GM19324 (cell line): ENCODE measurements around the gene TKT.
A peak's percentile ranks its signal among the peaks of the same experiment; 100 is the strongest.

Source experiments
- ATAC-seq: cut with Tn5 transposase; IDR thresholded peaks from one replicate; pipeline ENCODE4 v1.9.1; 2021; ENCODE audit warnings: mild to moderate bottlenecking, moderate library complexity; ENCODE audit not compliant: unreplicated experiment, low FRiP score

TKT gene

GRCh38 chr3:53199834-53200233 is 56.0 kb downstream of the TKT start:
- no peak for ATAC-seq

- ATAC-seq = no peak
Observed at GRCh38 chr3:53198996-53199395, 56.8 kb downstream of the TKT start.

GRCh38 chr3:53198256-53198977 is 57.4 kb downstream of the TKT start:
- no peak for ATAC-seq

- ATAC-seq = no peak
Observed at GRCh38 chr3:53196575-53197407, 59.0 kb downstream of the TKT start.

- peak; percentile 40 for ATAC-seq
Observed at GRCh38 chr3:53195602-53196574, 59.9 kb downstream of the TKT start.

- ATAC-seq = no peak
Observed at GRCh38 chr3:53195066-53195450, 60.8 kb downstream of the TKT start.

- ATAC-seq = no peak
Observed at GRCh38 chr3:53194210-53195065, 61.4 kb downstream of the TKT start.

- ATAC-seq = no peak
Observed at GRCh38 chr3:53193466-53194209, 62.2 kb downstream of the TKT start.

- peak; percentile 68 for ATAC-seq
Observed at GRCh38 chr3:53192608-53193007, 63.2 kb downstream of the TKT start.

GRCh38 chr3:53191836-53192480 is 63.9 kb downstream of the TKT start:
- ATAC-seq = no peak

GRCh38 chr3:53190659-53191058 is 65.2 kb downstream of the TKT start:
- no peak for ATAC-seq

GRCh38 chr3:53189276-53189675 is 66.5 kb downstream of the TKT start:
- ATAC-seq = no peak

- no peak for ATAC-seq
Observed at GRCh38 chr3:53188720-53189119, 67.1 kb downstream of the TKT start.

- ATAC-seq = no peak
Observed at GRCh38 chr3:53188136-53188685, 67.6 kb downstream of the TKT start.

GRCh38 chr3:53187430-53187829 is 68.4 kb downstream of the TKT start:
- ATAC-seq = no peak

- no peak for ATAC-seq
Observed at GRCh38 chr3:53186726-53187125, 69.1 kb downstream of the TKT start.

GRCh38 chr3:53185761-53186465 is 69.9 kb downstream of the TKT start:
- no peak for ATAC-seq

- no peak for ATAC-seq
Observed at GRCh38 chr3:53184701-53185100, 71.1 kb downstream of the TKT start.
